IPS DF 6.9 (cell line): ENCODE data around the gene PRPF31.

ENCODE experiments used
- DNase-seq: peaks from one replicate; pipeline ENCODE4 v3.0.0-alpha.2; 2013; ENCODE audit warnings: low read depth, low spot score
- H3K27ac ChIP-seq: one replicate; pipeline ENCODE4 v1.5.1; 2013; ENCODE audit warnings: low read length, control low read depth
- H3K27me3 ChIP-seq: 2 replicates; pipeline ENCODE4 v1.6.1; 2013; ENCODE audit warnings: mild to moderate bottlenecking, low read length; ENCODE audit not compliant: control insufficient read depth, insufficient read depth
- H3K36me3 ChIP-seq: 2 replicates; pipeline ENCODE4 v1.6.1; 2013; ENCODE audit warnings: low read length; ENCODE audit not compliant: control insufficient read depth, insufficient read depth
- H3K4me1 ChIP-seq: 2 replicates; pipeline ENCODE4 v1.6.1; 2013; ENCODE audit warnings: low read length; ENCODE audit not compliant: control insufficient read depth, insufficient read depth
- H3K4me3 ChIP-seq: 2 replicates; pipeline ENCODE4 v1.5.1; 2013; ENCODE audit warnings: mild to moderate bottlenecking, low read length
- H3K9me3 ChIP-seq: 2 replicates; pipeline ENCODE4 v1.6.1; 2013; ENCODE audit warnings: low read length, inconsistent platforms; ENCODE audit not compliant: control insufficient read depth, insufficient read depth
- WGBS: extraction: QIAGEN DNeasy Blood & Tissue Kit; methylation state at CpG from one replicate; pipeline ENCODE4 v1.1.7; 2013; ENCODE audit warnings: mixed read lengths, missing lambda C conversion rate; ENCODE audit not compliant: insufficient read length, insufficient coverage; 5-methylcytosine and 5-hydroxymethylcytosine counted together

PRPF31 gene

DNA sequence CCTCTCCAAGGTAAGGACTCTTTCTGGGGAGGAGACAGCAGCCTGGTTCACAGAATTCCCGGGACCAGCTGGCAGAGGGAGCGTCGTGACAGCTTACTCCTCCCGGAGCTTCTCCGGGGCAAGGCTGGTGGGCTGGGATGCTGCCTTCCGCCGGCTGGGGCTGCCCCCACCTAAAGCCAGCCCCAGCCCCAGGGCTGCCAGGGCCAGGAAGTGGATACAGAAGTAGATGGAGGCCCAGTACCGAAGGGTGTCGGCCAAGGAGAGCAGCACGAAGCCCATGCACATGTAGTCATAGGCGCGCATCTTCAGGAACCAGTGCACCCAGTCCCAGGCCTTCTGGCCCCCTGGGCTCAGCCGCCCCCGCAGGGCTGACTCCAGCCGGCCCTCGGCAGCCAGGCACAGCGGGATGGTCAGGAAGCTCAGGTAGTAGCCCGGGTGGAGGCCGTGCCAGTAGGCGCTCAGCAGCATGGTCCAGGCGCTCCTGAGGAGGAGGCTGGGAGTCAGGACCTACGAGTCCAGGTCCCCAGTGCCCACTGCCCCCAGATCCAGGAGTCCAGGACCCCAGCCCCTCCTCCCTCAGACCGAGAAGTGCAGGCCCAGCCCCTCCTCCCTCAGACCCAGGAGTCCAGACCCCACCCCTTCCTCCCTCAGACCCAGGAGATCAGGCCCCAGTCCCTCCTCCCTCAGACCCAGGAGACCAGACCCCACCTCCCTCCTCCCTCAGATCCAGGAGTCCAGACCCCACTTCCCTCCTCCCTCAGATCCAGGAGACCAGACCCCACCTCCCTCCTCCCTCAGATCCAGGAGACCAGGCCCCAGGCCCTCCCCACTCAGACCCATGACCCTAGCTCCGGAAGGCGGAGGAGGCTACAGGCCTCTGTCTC, 58.6 kb downstream of the PRPF31 start:
- no peaks in the 10 kb centered on the region for H3K27me3 ChIP-seq
- H3K27ac ChIP-seq: no peak overlapping the region
- no peaks in the 10 kb centered on the region; the same call in 1 of the 2 replicates for H3K36me3 ChIP-seq
- H3K4me1 ChIP-seq: peaks cover 6% of the 10 kb centered on the region; the same call in 1 of the 2 replicates
- no peaks in the 10 kb centered on the region for H3K9me3 ChIP-seq
- WGBS: no CpG with 5 or more reads among the region's 25 CpGs
- DNase-seq: no peak
- H3K4me3 ChIP-seq: no peak overlapping the region

DNA sequence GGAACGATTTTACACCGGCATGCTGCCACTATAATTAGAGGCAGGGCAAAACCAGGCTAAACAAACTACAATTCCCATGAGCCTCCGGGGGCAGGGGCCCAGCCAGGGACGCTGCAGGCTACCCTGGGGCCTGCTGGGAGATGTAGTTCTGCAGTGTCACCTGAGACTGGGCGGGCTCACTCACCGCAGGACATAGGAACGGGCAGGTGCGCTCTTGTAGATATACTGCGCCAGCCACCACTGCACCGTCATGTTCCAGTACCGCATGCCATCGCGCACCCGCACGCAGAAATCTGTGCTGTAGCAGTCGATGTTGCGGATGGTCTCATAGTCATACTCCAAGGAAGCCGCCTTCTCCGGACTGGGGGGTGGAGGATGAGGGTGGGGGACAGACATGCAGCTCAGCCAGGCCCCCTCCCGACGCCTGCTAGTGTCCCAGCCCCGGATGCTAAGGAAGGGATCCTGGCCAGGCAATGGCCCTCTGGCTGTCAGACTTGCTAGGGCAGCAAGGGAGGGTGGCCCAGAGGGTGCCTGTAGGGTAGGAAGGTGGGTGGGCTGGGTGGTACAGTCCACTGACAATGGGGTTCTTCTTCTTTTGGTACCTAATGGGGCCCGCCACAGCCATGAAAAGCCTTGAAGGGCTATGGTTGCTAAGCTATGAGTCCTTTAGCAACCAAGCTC, 63.2 kb downstream of the PRPF31 start:
- Histone ChIP-seq H3K4me1 (peaks cover 2% of the 10 kb centered on the region; the same call in 1 of the 2 replicates), H3K27ac (no peak overlapping the region), H3K4me3 (no peak overlapping the region), H3K27me3 (no peaks in the 10 kb centered on the region), H3K36me3 (peaks cover 8% of the 10 kb centered on the region; the same call in 1 of the 2 replicates), H3K9me3 (no peaks in the 10 kb centered on the region)
- no peak for DNase-seq
- whole genome bisulfite sequencing: no CpG with 5 or more reads among the region's 23 CpGs

DNA sequence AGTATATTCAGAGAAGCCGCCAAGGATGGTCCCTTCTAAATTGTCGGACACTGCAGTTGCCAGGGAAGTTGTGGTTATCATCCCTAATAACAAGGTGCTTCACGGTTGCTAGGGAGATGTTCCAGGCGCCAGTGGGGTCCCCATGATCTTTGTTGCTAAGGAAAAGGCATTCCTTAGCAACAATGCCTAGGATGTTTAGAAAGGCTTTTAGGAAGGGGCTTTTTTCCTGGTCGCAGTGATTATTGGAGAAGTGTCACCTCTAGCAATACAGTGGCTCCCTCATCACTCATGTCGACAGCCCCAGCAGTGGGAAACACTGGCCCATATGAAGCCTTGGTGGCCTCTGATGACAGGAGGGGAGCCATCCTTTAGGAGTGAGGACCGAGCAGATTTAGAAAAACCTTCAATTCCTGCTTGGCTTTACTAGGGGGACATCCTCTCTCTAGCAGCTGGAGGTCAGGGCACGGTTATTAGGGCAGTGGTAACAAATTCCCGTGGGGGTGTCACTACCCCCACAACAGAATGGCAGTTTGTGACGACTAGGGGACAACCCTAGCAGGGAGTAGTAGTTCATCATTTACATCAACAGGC, 63.8 kb downstream of the PRPF31 start:
- DNase-seq: no peak
- Histone ChIP-seq H3K9me3 (no peaks in the 10 kb centered on the region), H3K27ac (no peak overlapping the region), H3K36me3 (peaks cover 8% of the 10 kb centered on the region; the same call in 1 of the 2 replicates), H3K4me1 (no peaks in the 10 kb centered on the region), H3K27me3 (no peaks in the 10 kb centered on the region), H3K4me3 (no peak overlapping the region)
- no CpG with 5 or more reads among the region's 10 CpGs for WGBS

- Histone ChIP-seq H3K36me3 (peaks cover 8% of the 10 kb centered on the region; the same call in 1 of the 2 replicates), H3K27me3 (no peaks in the 10 kb centered on the region), H3K4me3 (no peak overlapping the region), H3K27ac (no peak overlapping the region), H3K9me3 (no peaks in the 10 kb centered on the region), H3K4me1 (no peaks in the 10 kb centered on the region)
- DNase-seq: no peak
- no CpG with 5 or more reads among the region's 10 CpGs for WGBS
Observed at GRCh38 chr19:54179921-54180461, 64.4 kb downstream of the PRPF31 start.

DNA sequence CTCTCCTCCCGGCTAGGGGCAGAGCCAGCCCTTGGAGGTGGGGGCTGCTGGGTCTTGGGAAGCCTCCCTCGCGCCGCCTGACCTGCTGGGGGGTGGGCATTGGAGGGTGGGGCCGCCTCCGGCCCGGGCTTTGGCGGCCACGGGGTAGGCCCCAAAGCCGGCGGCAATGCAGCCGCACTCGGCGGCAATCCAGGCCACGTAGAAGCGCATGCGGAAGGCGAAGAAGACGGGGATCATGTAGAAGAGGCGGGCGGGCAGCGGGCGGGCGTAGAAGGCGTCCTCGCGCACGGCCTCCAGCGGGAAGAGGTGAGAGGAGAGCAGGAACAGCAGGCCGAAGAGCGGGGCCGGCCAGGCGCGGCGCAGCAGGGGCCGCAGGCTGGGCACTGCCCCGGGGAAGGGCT, 65.1 kb downstream of the PRPF31 start:
- no peaks in the 10 kb centered on the region for H3K4me1 ChIP-seq
- no peak for DNase-seq
- H3K9me3 ChIP-seq: no peaks in the 10 kb centered on the region
- H3K4me3 ChIP-seq: no peak overlapping the region
- no peaks in the 10 kb centered on the region for H3K27me3 ChIP-seq
- peaks cover 8% of the 10 kb centered on the region; the same call in 1 of the 2 replicates for H3K36me3 ChIP-seq
- no CpG with 5 or more reads among the region's 37 CpGs for WGBS
- H3K27ac ChIP-seq: no peak overlapping the region
